ENCODE measurements around the gene FBL.
"Not testable (repeated sequence)": the region's sequence is repeated elsewhere in the genome, so short reads cannot be mapped to it uniquely, and the experiment has no call there.

DNA sequence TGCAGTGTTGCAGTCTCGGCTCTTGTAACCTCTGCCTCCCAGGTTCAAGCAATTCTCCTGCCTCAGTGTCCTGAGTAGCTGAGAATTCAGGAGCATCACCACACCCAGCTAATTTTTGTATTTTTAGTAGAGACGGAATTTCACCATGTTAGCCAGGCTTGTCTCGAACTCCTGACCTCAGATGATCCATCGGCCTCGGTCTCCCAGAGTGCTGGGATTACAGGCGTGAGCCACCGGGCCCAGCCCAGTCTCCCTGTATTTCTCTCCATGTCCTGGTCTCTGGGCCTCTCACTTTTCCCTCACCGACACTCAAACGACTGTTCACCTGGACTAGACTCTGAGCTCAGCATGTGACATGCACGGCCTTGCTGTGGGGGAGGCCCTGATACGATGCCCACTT lies 48.9 kb upstream of the FBL start:
- TF ChIP-seq, protein P1, sequence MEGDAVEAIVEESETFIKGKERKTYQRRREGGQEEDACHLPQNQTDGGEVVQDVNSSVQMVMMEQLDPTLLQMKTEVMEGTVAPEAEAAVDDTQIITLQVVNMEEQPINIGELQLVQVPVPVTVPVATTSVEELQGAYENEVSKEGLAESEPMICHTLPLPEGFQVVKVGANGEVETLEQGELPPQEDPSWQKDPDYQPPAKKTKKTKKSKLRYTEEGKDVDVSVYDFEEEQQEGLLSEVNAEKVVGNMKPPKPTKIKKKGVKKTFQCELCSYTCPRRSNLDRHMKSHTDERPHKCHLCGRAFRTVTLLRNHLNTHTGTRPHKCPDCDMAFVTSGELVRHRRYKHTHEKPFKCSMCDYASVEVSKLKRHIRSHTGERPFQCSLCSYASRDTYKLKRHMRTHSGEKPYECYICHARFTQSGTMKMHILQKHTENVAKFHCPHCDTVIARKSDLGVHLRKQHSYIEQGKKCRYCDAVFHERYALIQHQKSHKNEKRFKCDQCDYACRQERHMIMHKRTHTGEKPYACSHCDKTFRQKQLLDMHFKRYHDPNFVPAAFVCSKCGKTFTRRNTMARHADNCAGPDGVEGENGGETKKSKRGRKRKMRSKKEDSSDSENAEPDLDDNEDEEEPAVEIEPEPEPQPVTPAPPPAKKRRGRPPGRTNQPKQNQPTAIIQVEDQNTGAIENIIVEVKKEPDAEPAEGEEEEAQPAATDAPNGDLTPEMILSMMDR (IDR thresholded peaks at IDR 0.05; ENCODE audit: low read depth, low read length, poor library complexity, severe bottlenecking): not testable (repeated sequence)
- not testable (repeated sequence) for TF ChIP-seq EZH2phosphoT487 (IDR thresholded peaks at IDR 0.05; ENCODE audit: borderline replicate concordance, low read length)
